Measurements from ENCODE around the gene NXF2B. TPM values are rescaled to one million over a fixed set of nuclear protein-coding genes. Genes with fewer than 3 reads are reported as not detected.
"Not testable (repeated sequence)": the region's sequence is repeated elsewhere in the genome, so short reads cannot be mapped to it uniquely, and the experiment has no call there.

NXF2B gene, protein sequence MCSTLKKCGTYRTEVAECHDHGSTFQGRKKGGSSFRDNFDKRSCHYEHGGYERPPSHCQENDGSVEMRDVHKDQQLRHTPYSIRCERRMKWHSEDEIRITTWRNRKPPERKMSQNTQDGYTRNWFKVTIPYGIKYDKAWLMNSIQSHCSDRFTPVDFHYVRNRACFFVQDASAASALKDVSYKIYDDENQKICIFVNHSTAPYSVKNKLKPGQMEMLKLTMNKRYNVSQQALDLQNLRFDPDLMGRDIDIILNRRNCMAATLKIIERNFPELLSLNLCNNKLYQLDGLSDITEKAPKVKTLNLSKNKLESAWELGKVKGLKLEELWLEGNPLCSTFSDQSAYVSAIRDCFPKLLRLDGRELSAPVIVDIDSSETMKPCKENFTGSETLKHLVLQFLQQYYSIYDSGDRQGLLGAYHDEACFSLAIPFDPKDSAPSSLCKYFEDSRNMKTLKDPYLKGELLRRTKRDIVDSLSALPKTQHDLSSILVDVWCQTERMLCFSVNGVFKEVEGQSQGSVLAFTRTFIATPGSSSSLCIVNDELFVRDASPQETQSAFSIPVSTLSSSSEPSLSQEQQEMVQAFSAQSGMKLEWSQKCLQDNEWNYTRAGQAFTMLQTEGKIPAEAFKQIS
- not detected for polyA plus RNA-seq

DNA sequence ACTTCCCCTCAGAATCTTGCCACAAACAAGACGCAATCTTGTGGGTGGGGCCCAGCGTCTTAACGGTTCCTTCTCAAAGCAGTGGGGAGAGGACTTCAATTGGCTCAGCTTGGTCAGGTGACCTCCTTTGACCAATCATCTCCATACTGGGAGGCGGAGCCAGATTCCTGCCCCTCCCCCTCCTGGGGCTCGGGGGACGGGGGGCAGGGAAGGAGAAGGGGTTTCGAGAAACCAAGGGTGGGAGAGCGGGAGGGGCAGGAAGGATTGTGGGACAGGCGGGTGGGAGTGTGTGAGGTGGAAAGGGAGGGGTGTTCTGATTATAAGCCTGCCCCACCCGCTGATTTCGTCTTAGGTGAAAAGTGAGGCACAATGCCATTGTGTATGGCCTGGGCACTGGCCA is at the start of gene NXF2B:
Gene NXF2B (minus strand): TSS at position 101 of the 400 bp plus-strand sequence. CDS start 59,972 bp downstream, outside the sequence.
- H3K9me3 Mint-ChIP-seq, H3K27me3 Mint-ChIP-seq, H3K27ac Mint-ChIP-seq, H3K36me3 Mint-ChIP-seq, H3K4me3 Mint-ChIP-seq, H3K4me1 Mint-ChIP-seq: not testable (repeated sequence)

DNA sequence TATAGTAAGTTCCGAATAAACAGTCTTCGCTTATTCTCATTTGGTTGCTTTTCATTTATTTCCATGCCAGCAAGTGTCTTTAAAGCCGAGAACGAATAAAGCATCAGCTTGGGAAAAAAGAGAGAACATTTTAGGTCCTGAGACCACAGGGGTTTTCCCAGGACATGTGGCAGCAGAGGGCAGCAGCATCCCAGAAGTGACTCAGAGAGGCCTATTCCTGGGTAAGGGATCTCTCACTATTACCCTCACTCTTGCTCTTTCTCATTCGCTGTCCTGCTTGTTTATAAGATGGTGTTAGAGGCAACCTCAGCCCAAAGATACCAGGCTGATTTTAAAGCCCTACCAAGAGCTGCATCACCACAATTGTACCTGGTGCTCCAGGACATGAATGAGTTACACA is 39.0 kb upstream of the NXF2B start:
- H3K27ac Mint-ChIP-seq, H3K36me3 Mint-ChIP-seq, H3K4me1 Mint-ChIP-seq, H3K9me3 Mint-ChIP-seq, H3K27me3 Mint-ChIP-seq, H3K4me3 Mint-ChIP-seq: not testable (repeated sequence)

DNA sequence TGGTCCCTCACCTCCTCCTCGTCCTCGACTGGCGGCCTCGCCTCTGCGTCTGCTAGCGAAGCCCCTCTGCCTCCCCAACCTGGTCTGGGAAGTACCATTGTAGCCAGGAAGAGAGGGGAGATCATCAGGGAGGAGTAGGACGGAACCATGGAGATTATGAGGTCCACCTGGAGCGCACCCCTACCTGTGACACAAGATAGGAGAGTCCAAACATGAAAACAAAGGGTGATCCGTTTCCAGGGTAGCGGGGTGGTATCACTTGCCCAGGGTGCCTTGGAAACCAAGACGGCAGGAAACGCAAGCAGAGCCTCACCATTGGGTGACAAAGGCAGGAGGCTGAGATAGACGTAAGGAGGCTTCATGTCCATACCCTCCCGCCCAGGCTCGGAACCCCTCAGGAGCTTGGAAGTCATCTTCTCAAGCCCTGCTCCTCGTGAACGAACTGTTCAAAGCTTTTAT is 32.0 kb upstream of the NXF2B start, which contains the start of gene TCP11X2:
Gene TCP11X2 (minus strand): TSS at position 51 of the 459 bp plus-strand sequence.
- not testable (repeated sequence) for H3K27ac Mint-ChIP-seq, H3K4me1 Mint-ChIP-seq, H3K36me3 Mint-ChIP-seq, H3K27me3 Mint-ChIP-seq, H3K9me3 Mint-ChIP-seq, H3K4me3 Mint-ChIP-seq

DNA sequence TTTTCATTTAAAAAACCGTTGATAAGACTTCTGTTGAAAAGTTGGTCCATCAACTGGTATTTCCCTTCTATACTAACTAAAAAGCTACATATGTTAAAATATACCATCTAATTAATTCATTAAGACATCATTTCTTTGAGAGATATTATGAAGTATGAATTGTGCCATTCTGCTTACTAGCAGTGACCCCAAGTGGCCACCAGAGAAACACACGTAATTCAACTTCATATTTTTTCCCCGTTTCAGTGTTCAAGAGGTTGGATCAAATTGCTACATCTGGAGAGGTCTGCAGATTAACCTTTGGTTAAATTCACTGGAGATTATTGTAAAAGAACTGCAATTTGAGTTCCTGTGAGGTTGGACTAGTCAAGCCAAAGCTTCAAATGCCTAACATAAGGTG is 30.4 kb upstream of the NXF2B start:
- not testable (repeated sequence) for H3K4me1 Mint-ChIP-seq, H3K27me3 Mint-ChIP-seq, H3K4me3 Mint-ChIP-seq, H3K27ac Mint-ChIP-seq, H3K9me3 Mint-ChIP-seq, H3K36me3 Mint-ChIP-seq

DNA sequence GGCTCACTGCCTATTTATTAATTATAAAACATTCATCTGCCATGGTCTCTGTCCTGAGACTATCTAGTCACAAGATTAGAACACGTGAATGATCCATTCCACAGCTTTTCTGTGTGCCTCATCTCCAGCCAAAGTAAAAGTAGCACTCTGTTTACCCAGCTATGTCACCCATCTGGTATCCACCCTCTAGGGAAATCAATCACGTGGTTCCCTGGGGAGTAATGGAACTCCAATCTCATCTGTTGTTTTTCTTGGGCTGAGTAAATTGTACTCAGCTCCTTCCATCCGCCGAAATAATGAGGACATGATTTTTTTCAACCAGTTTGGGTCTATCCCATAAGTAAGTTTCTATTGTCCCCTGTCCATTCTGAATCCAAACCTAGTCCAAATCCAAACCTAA is 18.8 kb upstream of the NXF2B start:
- H3K27ac Mint-ChIP-seq, H3K9me3 Mint-ChIP-seq, H3K27me3 Mint-ChIP-seq, H3K4me3 Mint-ChIP-seq, H3K36me3 Mint-ChIP-seq, H3K4me1 Mint-ChIP-seq: not testable (repeated sequence)

DNA sequence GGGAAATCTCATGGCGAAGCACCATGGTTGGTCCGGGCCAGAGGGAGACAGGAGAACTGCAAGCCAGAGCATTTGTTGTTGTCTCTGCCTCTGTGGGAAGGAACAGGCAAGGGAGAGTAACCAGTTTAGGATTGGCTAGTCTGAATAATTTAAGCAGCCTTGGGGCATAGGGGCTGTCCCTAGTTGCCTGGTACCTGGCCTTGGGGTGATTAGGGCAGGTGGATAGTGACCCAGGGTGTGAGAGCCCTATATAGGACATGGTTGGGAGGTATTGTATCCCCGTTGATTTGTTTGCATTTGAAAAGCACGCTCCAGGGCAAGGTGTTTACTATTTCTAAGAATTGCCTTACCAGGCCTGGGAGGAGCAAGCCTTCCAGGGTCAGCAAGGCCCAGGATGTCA is 25.3 kb downstream of the NXF2B start:
- not testable (repeated sequence) for H3K27ac Mint-ChIP-seq, H3K27me3 Mint-ChIP-seq, H3K4me3 Mint-ChIP-seq, H3K36me3 Mint-ChIP-seq, H3K9me3 Mint-ChIP-seq, H3K4me1 Mint-ChIP-seq

DNA sequence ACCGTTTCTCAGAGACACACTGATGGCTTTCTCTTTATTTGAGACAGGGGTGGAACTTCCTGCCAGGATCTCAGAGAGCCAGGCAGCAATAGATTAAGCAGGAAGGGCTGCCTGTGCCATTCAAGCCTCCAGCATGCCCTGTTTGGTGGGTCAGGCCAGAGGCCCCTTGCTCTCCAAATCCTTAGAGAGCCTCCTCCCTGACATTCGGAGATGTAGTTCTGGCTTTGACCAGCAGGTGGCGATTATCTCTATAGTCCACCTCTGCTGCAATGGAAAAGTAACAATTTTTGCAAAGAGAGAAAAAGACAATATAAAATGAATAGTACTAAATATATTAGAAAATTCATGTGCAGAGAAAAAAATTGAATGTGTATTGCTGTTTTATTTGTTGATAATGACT is 93.9 kb downstream of the NXF2B start:
- H3K27me3 Mint-ChIP-seq = peaks cover 2% of the 10 kb centered on the region
- H3K4me1 Mint-ChIP-seq = no peaks in the 10 kb centered on the region
- H3K9me3 Mint-ChIP-seq = no peaks in the 10 kb centered on the region
- no peaks in the 10 kb centered on the region for H3K36me3 Mint-ChIP-seq
- no peak overlapping the region for H3K27ac Mint-ChIP-seq
- H3K4me3 Mint-ChIP-seq = no peak overlapping the region

DNA sequence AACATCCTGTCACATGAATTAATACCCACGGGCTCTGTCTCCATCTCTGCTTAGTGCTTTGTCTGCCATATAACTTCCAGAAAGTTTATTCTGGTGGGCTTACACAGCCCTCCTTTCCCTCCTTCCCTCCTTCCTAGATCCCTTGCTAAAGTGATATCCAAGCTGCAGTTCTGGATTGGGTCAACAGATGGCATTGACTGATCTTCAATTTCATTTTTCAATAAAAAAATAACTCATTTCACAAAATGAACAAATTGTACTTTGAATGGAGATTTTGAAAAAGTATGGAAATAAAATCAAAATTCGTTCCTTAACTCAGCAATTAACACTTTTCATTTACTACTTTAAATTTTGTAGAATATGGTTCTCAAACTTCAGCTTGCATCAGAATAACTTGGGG is 97.9 kb downstream of the NXF2B start:
- Mint-ChIP-seq H3K27ac (no peak overlapping the region), H3K9me3 (peaks cover 0 to 1% (median 0%) of the 10 kb centered on the region in 3 donors), H3K4me3 (no peak overlapping the region), H3K4me1 (no peaks in the 10 kb centered on the region), H3K27me3 (peaks cover 2% of the 10 kb centered on the region), H3K36me3 (no peaks in the 10 kb centered on the region)

DNA sequence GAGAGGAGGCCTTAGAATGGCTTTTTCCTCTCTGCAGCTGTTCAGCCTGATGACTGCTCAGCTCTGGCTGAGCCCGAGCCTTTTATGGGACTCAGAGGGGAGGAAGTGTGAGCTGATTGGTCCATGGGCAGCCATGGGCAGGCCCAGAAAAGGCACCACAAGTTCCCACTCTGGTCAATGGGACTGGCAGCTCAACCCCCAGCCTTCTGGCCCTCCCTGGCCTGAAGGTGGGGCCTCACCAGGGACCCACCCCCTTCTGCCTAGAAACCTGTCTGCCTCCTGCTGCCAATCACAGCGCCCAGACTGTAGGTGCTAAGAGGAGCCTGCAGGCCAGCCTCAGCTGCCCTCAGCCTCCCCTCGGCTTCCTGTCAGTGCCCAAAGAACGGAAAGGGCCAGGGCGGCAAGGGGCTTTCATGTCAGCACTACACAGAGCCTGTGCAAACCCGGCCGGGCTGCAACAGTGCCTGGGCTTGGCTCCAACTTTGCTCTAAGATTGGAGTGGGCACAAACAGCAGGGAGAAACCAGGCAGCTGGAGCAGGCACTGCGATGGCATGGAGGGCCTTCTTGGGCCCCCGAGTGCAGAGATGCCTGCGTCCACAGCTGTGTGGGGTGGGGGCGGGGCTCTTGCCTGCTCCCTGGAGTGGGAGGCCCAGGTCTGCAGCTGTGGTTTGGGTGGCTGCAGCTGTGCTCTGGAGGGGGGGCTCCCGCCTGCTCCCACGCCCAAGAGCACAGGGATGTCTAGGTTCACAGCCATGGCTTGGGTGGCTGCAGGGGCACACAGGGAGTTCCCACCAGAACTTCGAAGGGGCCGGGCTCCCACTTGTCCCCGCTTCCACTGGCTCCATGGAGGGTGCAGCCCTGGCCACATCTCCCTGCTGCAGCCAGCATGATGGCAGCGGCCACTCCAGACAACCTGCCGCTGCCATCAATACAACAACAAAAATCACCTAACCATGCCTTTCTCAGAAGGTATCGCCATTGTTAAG is 100.2 kb downstream of the NXF2B start:
- peaks cover 0 to 1% (median 0%) of the 10 kb centered on the region in 3 donors for H3K9me3 Mint-ChIP-seq
- H3K27ac Mint-ChIP-seq = no peak overlapping the region
- no peaks in the 10 kb centered on the region for H3K36me3 Mint-ChIP-seq

DNA sequence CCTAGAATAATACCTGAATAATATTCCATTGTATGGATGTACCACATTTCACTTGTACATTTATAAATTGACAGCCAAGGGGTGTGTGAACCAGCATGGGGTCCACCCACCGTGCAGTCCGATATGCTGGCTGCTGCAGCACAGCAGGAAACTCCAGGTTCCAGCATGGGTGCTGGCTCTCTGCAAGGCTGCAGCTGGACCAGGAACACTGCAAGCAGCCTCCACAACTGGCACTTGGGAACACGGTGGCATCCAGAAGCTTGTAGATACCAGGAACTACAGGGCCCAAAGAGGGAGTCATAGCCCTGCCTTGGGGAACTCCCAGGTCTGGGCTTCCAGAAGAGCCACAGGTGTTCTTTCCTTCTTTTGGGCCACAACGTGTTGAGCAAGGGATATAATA is 101.6 kb downstream of the NXF2B start:
- no peak overlapping the region for H3K27ac Mint-ChIP-seq
- H3K9me3 Mint-ChIP-seq = peaks cover 0 to 1% (median 0%) of the 10 kb centered on the region in 3 donors
- H3K27me3 Mint-ChIP-seq = peaks cover 2% of the 10 kb centered on the region
- no peak overlapping the region for H3K4me3 Mint-ChIP-seq
- H3K4me1 Mint-ChIP-seq = no peaks in the 10 kb centered on the region
- H3K36me3 Mint-ChIP-seq = no peaks in the 10 kb centered on the region

More for the DNA sequence above, 100.2 kb downstream of the NXF2B start:
- H3K4me1 Mint-ChIP-seq = no peaks in the 10 kb centered on the region
- H3K27me3 Mint-ChIP-seq = peaks cover 2% of the 10 kb centered on the region
- H3K4me3 Mint-ChIP-seq = no peak overlapping the region

Other genes starting within 250 kb of the NXF2B start
- not detected for gene TCP11X1, start 224.7 kb downstream of the NXF2B start, polyA plus RNA-seq
- not detected for gene NXF2, start 192.8 kb downstream of the NXF2B start, polyA plus RNA-seq
- not detected for gene TCP11X2, start 31.8 kb upstream of the NXF2B start, polyA plus RNA-seq
- gene TMSB15A, start 76.7 kb upstream of the NXF2B start, polyA plus RNA-seq = not detected
- 5.0 TPM for gene ARMCX5, start 159.5 kb upstream of the NXF2B start, polyA plus RNA-seq
- gene GPRASP1, start 211.5 kb upstream of the NXF2B start, polyA plus RNA-seq = 2.0 TPM

All from IgD-negative memory B cell (primary cell).